ENCODE data around the gene MSN.

MSN gene

GRCh38 chrX:65674204-65674893 lies 6.9 kb downstream of the MSN start:
- DNase-seq, result no peak

GRCh38 chrX:65677954-65678469 lies 10.6 kb downstream of the MSN start:
- peak; percentile 60 to 82 for DNase-seq

- DNase-seq, result peak; percentile 34 to 56
Observed at GRCh38 chrX:65679071-65679540, 11.7 kb downstream of the MSN start.

- DNase-seq, result no peak
Observed at GRCh38 chrX:65681810-65682209, 14.4 kb downstream of the MSN start.

- no peak for DNase-seq
Observed at GRCh38 chrX:65685112-65685511, 17.7 kb downstream of the MSN start.

- no peak for DNase-seq
Observed at GRCh38 chrX:65686236-65686635, 18.8 kb downstream of the MSN start.

- DNase-seq, result no peak
Observed at GRCh38 chrX:65687367-65687766, 19.9 kb downstream of the MSN start.

GRCh38 chrX:65688403-65688871 lies 21.0 kb downstream of the MSN start:
- DNase-seq, result no peak

GRCh38 chrX:65689377-65689776 lies 21.9 kb downstream of the MSN start:
- DNase-seq, result no peak

GRCh38 chrX:65690057-65690855 lies 22.8 kb downstream of the MSN start:
- peak; percentile 7 to 34 for DNase-seq

- no peak for DNase-seq
Observed at GRCh38 chrX:65695849-65696449, 28.5 kb downstream of the MSN start.

GRCh38 chrX:65696613-65697012 lies 29.2 kb downstream of the MSN start:
- no peak for DNase-seq

- no peak for DNase-seq
Observed at GRCh38 chrX:65697211-65697641, 29.8 kb downstream of the MSN start.

GRCh38 chrX:65697915-65698796 lies 30.7 kb downstream of the MSN start:
- DNase-seq, result peak in 1 of 2 experiments; percentile 29

GRCh38 chrX:65702956-65703355 lies 35.5 kb downstream of the MSN start:
- no peak for DNase-seq

- DNase-seq, result no peak
Observed at GRCh38 chrX:65705439-65705838, 38.0 kb downstream of the MSN start.

- DNase-seq, result peak; percentile 91 to 95
Observed at GRCh38 chrX:65706041-65706828, 38.8 kb downstream of the MSN start.

GRCh38 chrX:65707151-65707550 lies 39.7 kb downstream of the MSN start:
- DNase-seq, result no peak

GRCh38 chrX:65712005-65712806 lies 44.8 kb downstream of the MSN start:
- DNase-seq, result no peak

GRCh38 chrX:65718538-65718937 lies 51.1 kb downstream of the MSN start:
- no peak for DNase-seq
